GM12872 (cell line): ENCODE data around the gene BTBD16.

Experiments used
- TF ChIP-seq, protein P1 (sequence below): IDR thresholded peaks from 3 replicates; pipeline ENCODE4 v1.5.1; 2011; ENCODE audit warnings: low read depth, mild to moderate bottlenecking, low read length, moderate library complexity; ENCODE audit not compliant: insufficient read depth

The BTBD16 gene

DNA sequence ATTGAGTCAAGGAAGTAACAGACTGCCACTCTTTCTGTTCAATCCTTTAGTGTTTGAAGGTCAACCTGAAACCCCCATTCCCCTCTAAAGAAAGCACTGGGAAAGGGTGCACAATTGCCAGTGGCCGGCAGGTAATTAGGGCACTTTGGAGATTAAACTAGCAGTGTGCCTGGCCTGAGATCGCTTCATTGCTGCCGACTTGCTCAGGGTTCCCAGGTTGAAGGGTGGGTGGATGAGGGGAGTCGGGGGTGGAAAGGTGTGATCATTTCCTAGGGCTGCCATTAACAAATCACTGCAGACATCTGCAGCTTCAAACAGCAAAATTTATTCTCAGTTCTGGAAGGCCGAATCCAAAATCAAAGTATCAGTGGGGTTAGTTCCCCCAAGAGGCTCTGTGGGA lies 16.3 kb upstream of the BTBD16 start:
- TF ChIP-seq, protein P1, sequence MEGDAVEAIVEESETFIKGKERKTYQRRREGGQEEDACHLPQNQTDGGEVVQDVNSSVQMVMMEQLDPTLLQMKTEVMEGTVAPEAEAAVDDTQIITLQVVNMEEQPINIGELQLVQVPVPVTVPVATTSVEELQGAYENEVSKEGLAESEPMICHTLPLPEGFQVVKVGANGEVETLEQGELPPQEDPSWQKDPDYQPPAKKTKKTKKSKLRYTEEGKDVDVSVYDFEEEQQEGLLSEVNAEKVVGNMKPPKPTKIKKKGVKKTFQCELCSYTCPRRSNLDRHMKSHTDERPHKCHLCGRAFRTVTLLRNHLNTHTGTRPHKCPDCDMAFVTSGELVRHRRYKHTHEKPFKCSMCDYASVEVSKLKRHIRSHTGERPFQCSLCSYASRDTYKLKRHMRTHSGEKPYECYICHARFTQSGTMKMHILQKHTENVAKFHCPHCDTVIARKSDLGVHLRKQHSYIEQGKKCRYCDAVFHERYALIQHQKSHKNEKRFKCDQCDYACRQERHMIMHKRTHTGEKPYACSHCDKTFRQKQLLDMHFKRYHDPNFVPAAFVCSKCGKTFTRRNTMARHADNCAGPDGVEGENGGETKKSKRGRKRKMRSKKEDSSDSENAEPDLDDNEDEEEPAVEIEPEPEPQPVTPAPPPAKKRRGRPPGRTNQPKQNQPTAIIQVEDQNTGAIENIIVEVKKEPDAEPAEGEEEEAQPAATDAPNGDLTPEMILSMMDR, result no peak

DNA sequence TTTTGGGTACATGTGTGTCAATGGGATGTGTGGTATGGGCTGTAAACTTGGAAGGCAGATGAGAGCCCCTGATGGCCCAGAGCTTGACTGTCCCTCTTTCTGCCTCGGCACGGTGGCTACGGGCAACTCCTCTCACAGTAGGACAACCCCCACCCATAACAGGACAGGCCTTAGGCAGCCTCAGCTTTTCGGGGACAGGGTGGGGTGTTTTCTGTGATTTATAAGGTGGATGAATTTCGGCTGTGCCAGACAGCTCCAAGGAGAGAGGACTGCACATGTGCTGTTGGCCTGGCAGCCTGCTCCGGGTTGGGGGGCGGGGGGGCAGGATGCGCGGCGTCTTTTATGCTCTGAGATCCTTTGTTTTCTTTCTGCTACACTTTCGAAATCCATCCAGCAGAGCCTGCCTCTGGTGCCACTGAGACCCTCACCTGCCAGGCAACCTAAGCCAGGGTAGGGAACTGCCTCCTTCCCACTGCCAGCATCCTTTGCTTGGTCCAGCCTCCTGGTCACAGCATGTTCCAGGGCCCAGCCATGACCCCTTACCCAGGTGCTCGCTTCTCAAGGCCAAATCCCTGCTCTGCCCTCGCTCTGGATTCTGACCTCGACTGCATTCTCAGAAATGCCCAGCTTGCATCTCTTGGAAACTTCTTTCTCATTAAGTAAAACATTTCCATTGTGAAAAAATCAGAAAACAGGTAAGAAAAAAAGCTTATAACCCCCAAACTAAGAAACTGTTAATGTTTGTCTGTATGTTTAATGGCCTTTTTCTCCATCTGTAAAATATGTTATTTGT lies 15.4 kb upstream of the BTBD16 start:
- TF ChIP-seq, protein P1, result no peak

DNA sequence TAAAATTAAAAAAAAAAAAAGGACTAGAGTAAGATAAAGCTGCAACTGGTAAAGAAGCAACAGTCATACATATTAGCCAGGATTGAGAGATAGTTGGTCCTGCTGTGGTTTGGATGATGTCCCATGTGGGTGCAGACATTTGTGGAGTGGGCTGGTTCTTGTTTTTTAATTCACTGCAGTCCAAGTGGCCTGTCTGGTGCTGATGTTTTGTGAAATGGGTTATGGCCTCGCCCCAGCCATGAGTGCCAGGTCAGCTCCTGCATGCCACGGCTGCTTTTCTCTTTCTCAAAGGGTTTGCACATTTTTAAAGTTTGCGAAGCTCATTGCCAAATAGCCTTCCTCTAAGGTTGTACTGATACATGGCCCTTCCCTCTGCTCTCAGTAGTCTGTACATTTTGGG lies 14.1 kb upstream of the BTBD16 start:
- TF ChIP-seq, protein P1, result no peak

DNA sequence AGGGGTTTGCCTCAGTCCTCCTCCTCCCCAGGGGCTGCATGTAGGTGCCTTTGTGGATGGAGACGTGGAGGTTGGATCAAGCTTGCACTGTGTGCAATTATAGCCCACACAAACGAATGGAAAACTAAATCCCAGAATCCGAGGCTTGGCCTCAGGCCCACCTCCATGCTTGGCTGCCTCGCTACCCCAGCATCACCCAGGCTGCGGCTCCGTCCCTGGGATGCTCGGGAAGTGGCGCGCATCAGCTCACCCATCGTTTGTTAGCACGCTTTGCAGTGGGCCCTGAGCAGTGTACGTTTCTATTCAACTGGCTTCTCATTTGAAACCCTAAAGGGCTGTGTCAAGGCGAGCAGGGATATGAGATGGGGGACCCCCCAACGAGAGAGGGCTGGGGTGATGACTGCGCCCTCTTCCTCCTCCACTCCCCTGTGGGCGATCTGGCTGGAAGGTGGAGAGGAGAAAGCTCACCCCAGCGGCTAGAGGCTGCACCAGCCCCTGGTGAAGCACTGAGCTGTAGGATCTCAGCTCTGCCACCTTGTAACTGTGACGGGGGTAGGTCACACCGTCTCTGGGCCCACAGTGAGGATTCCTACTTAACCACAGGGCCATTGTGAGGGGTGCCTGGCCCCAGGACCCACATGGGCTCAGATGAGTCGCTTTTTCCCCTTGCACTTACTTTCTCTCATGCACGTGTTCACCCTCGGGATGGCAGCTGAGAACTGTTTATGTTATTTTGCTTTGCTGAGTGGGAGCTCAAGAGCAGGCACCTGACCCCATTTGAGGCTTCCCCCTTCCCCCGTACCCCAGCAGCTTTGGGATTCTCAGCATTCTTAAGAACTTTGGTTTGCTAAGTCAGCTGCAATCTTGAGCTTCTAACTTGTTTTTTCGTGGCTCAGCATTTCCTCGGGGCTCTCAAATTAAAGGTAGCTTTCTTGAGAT lies 12.7 kb upstream of the BTBD16 start:
- TF ChIP-seq, protein P1, result no peak

DNA sequence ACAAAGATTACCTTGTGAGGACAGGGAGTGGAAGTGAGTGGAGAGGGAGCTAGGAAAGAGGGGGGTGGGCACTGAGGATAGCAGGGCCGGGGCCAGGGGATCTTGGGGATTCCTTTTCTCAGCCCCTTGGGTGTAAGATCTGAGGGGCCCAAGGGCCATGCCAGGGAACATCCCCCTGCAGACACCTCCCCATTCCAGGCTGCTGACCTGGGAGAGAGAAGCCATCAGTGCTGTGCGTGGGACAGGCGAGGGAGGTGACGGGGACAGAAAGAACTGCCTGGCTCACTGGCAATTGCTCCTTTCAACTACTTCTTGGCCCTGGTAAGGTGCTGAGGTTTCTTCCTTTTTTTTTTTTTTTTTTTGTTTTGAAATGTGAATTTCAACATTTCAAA lies 12.0 kb upstream of the BTBD16 start:
- TF ChIP-seq, protein P1, result no peak

DNA sequence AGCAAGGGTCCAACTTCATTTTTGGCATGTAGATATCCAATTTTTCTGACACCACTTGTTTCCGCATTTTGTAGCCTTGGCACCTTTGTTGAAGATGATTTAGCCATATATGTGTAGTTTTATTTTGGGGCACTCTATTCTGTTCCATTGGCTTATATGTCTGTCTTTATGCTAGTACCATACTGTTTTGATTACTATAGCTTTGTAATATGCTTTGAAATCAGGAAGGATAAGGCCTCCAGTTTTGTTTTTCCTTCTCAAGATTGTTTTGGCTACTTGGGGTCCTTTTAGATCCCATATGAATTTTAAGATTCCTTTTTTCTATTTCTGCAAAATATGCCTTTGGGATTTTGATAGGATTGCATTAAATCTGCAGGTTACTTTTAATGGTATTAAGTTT lies 9.5 kb upstream of the BTBD16 start:
- TF ChIP-seq, protein P1, result no peak

DNA sequence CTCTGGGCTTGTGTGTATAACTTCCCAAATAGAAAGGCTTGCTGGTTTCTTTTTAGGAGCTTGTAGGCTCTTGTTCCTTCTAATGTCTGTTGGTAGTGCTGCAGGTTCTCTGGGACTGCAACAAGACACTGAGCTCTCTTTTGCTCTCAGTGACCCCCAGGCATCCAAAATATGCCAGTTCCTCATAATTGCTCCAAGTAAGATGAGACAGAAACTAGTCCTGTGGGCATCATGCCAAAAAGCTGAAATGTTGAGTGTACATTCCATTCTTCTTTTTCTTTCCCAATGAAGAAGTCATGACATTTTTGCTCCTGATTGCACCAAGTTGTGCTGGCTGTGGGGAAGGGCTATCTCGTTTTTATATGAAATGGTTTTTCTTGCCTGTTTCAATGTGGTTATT lies 7.1 kb upstream of the BTBD16 start:
- TF ChIP-seq, protein P1, result no peak
